PC-9 (cell line): Measurements from ENCODE around the gene GAL3ST2. TPM values are rescaled to one million over a fixed set of nuclear protein-coding genes. Genes with fewer than 3 reads are reported as not detected.

Experiments used
- BruUV-seq: library from RNA; stranded (reverse); fragments of 400-500 nt; replicated peaks from 2 replicates; lab custom pipeline; 2021; lab: Mats Ljungman, UMichigan
- CTCF ChIA-PET: fragments of 300-600 bp; sonication (Branson Sonifier 250); formaldehyde crosslinking; loops from one replicate; lab custom pipeline; 2022; ENCODE audit warnings: antibody characterized with exemption; lab: Charles Lee
- POLR2A ChIA-PET: fragments of 300-600 bp; sonication (Branson Sonifier 250); formaldehyde crosslinking; loops from one replicate; lab custom pipeline; 2022; ENCODE audit warnings: antibody characterized with exemption; ENCODE audit not compliant: unreplicated experiment; lab: Charles Lee
- DNase-seq, 2 experiments: peaks; one replicate each; pipeline versions ENCODE4 v3.0.0 to v3.0.0-alpha.2; 2015 to 2022; ENCODE audit warnings: mixed read lengths in 1 of 2
- H2AFZ ChIP-seq: fragments of 200-600 bp; sonication (generic); 2 replicates; pipeline ENCODE4 v1.8.1; 2017; ENCODE audit warnings: antibody characterized with exemption
- H3F3A ChIP-seq: fragments of 200-600 bp; sonication (generic); 2 replicates; pipeline ENCODE4 v1.8.1; 2017; ENCODE audit warnings: antibody characterized with exemption, mild to moderate bottlenecking, low read depth; ENCODE audit not compliant: insufficient read depth
- H3K27ac ChIP-seq: fragments of 200-600 bp; sonication (generic); 2 replicates; pipeline ENCODE4 v1.6.1; 2016; ENCODE audit warnings: mixed run types
- H3K27me3 ChIP-seq: fragments of 200-600 bp; sonication (generic); 2 replicates; pipeline ENCODE4 v1.6.1; 2016; ENCODE audit warnings: low read depth, mixed run types; ENCODE audit not compliant: insufficient read depth
- H3K36me3 ChIP-seq: fragments of 200-600 bp; sonication (generic); 2 replicates; pipeline ENCODE4 v1.6.1; 2016; ENCODE audit warnings: low read depth, mixed run types
- H3K4me1 ChIP-seq: fragments of 200-600 bp; sonication (generic); replicated peaks from 2 replicates; pipeline ENCODE4 v1.6.1; 2016; ENCODE audit warnings: mixed run types; ENCODE audit not compliant: insufficient read depth
- H3K4me2 ChIP-seq: fragments of 200-600 bp; sonication (generic); 2 replicates; pipeline ENCODE4 v1.6.1; 2017; ENCODE audit warnings: mixed run types
- H3K4me3 ChIP-seq: fragments of 200-600 bp; sonication (generic); 2 replicates; pipeline ENCODE4 v1.6.1; 2016; ENCODE audit warnings: mixed run types
- H3K79me2 ChIP-seq: fragments of 200-600 bp; sonication (generic); 2 replicates; pipeline ENCODE4 v1.6.1; 2017; ENCODE audit warnings: low read depth, mixed run types
- H3K9me2 ChIP-seq: fragments of 200-600 bp; sonication (generic); 2 replicates; pipeline ENCODE4 v1.8.1; 2017; ENCODE audit warnings: mild to moderate bottlenecking; ENCODE audit not compliant: insufficient read depth
- H3K9me3 ChIP-seq: fragments of 200-600 bp; sonication (generic); 2 replicates; pipeline ENCODE4 v1.8.1; 2016; ENCODE audit warnings: low read depth; ENCODE audit not compliant: insufficient read depth
- H4K20me1 ChIP-seq: fragments of 200-600 bp; sonication (generic); 2 replicates; pipeline ENCODE4 v1.8.1; 2017; ENCODE audit not compliant: insufficient read depth
- EZH2 ChIP-seq: fragments of 200-600 bp; sonication (generic); IDR thresholded peaks from 2 replicates; pipeline ENCODE4 v1.8.0; 2017; ENCODE audit warnings: antibody characterized with exemption, low read depth
- intact Hi-C: fragments of 100-400 bp; cut with micrococcal nuclease; formaldehyde crosslinking; loops from one replicate; pipeline ENCODE4 v1.10.0; 2022; ENCODE audit not compliant: unreplicated experiment
- total RNA-seq: library from RNA; stranded (reverse); gene quantifications from 2 replicates; pipeline ENCODE4 v1.2.3, GENCODE V29; 2021
- TF ChIP-seq, protein P1 (sequence below): fragments of 200-600 bp; sonication (generic); conservative IDR thresholded peaks from 2 replicates; pipeline ENCODE4 v1.6.1; 2017; ENCODE audit warnings: mixed run types, antibody characterized with exemption, mild to moderate bottlenecking, moderate library complexity

The GAL3ST2 gene
- total RNA-seq, 1 experiment from 2014 or later, result 3.9 TPM

DNA sequence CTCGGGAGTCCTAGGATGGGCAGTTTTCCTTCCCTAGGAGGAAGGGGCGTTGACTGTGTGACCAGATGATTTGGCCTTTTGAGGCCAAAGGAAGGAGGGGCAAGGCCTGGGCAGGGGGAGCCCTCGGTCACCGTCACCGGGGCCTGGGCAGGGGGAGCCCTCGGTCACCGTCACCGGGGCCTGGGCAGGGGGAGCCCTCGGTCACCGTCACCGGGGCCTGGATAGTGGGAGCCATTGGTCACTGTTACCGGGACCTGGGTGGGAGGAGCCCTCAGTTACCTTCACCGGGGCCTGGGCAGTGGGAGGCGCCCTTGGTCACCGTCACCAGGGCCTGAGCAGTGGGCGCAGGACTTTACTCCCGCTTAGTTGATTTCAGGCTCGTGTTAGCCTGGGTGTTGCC lies 24.8 kb upstream of the GAL3ST2 start:
- POLR2A ChIA-PET, result no interaction called here
- H3F3A ChIP-seq, result peaks cover 3% of the 10 kb centered on the region; the same call in 1 of the 2 replicates
- H3K4me2 ChIP-seq, result no peak overlapping the region
- DNase-seq, result no peak
- H4K20me1 ChIP-seq, result no peaks in the 10 kb centered on the region; the same call in 1 of the 2 replicates
- peaks cover 4% of the 10 kb centered on the region; the same call in 1 of the 2 replicates for H3K36me3 ChIP-seq
- no peak for TF ChIP-seq EZH2
- TF ChIP-seq, protein P1, sequence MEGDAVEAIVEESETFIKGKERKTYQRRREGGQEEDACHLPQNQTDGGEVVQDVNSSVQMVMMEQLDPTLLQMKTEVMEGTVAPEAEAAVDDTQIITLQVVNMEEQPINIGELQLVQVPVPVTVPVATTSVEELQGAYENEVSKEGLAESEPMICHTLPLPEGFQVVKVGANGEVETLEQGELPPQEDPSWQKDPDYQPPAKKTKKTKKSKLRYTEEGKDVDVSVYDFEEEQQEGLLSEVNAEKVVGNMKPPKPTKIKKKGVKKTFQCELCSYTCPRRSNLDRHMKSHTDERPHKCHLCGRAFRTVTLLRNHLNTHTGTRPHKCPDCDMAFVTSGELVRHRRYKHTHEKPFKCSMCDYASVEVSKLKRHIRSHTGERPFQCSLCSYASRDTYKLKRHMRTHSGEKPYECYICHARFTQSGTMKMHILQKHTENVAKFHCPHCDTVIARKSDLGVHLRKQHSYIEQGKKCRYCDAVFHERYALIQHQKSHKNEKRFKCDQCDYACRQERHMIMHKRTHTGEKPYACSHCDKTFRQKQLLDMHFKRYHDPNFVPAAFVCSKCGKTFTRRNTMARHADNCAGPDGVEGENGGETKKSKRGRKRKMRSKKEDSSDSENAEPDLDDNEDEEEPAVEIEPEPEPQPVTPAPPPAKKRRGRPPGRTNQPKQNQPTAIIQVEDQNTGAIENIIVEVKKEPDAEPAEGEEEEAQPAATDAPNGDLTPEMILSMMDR, result no peak
- BruUV-seq, result no TSS peak
- no peaks in the 10 kb centered on the region for H3K27me3 ChIP-seq
- no peaks in the 10 kb centered on the region for H3K79me2 ChIP-seq
- H3K9me2 ChIP-seq, result no peaks in the 10 kb centered on the region
- H3K4me3 ChIP-seq, result no peak overlapping the region
- H2AFZ ChIP-seq, result no peak overlapping the region
- intact Hi-C loops, result no loop called here
- H3K4me1 ChIP-seq, result no peaks in the 10 kb centered on the region
- no peak overlapping the region for H3K27ac ChIP-seq
- CTCF ChIA-PET, result no interaction called here
- no peaks in the 10 kb centered on the region for H3K9me3 ChIP-seq

DNA sequence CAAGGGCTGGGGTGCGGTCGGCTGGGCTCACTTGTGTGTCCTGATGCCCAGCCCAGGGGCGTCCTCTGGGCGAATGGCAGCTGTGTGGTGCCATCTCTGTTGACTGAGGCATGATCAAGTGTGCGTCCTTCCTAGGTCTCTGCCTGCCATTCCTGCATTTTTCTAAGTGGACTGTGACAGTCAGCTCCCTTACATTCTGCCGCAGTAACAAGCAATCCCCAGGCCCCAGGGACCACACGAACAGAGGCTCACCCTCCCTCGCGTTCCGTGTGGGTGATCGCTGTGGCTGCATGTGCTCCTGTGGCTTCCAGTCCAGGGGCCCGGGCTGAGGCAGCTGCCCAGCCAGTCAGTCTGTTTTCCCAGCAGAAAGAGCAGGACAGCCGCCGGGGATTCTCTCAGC lies 24.4 kb upstream of the GAL3ST2 start:
- H3K4me1 ChIP-seq, result no peaks in the 10 kb centered on the region
- ChIA-PET CTCF (no interaction called here), POLR2A (no interaction called here)
- H3K36me3 ChIP-seq, result peaks cover 8% of the 10 kb centered on the region; the same call in 1 of the 2 replicates
- peaks cover 8% of the 10 kb centered on the region; the same call in 1 of the 2 replicates for H3F3A ChIP-seq
- H3K27me3 ChIP-seq, result no peaks in the 10 kb centered on the region
- H3K9me2 ChIP-seq, result no peaks in the 10 kb centered on the region
- no peak overlapping the region for H3K4me3 ChIP-seq
- H4K20me1 ChIP-seq, result no peaks in the 10 kb centered on the region; the same call in 1 of the 2 replicates
- no peaks in the 10 kb centered on the region for H3K79me2 ChIP-seq
- H2AFZ ChIP-seq, result no peak overlapping the region
- H3K27ac ChIP-seq, result no peak overlapping the region
- no TSS peak for BruUV-seq
- DNase-seq, result no peak
- H3K4me2 ChIP-seq, result no peak overlapping the region
- H3K9me3 ChIP-seq, result no peaks in the 10 kb centered on the region
- TF ChIP-seq, protein P1, result no peak
- TF ChIP-seq EZH2, result no peak
- intact Hi-C loops, result no loop called here

DNA sequence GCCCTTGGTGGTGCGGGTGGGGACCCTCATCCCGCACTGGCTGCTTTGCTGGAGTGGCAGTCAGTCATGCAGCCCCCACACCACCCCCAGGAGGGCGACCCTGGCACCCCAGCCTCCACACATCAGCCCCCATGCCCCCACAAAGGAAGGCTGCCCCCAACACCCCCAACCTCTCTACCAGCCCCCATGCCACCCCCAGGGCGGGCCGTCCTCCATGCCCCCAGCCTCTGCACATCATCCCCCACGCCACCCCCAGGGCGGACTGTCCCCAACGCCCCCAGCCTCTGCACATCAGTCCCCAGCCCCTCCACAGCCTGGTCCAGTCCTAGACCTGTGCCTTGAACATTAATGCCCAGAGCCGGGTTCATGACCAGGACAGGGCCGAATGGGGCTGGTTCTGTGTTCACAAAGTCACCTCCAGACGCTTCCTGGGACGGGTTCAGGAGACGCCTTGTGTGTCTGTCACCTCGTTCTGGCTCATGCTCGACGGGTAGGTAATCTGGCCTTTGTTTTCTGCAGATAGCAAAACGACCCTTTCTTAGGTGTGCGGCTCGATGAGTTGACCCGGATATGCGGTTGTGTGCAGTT lies 23.8 kb upstream of the GAL3ST2 start:
- no peaks in the 10 kb centered on the region for H3K9me2 ChIP-seq
- POLR2A ChIA-PET, result no interaction called here
- no peak overlapping the region for H3K4me2 ChIP-seq
- DNase-seq, result no peak
- no peaks in the 10 kb centered on the region; the same call in 1 of the 2 replicates for H4K20me1 ChIP-seq
- no peaks in the 10 kb centered on the region for H3K4me1 ChIP-seq
- BruUV-seq, result no TSS peak
- TF ChIP-seq, protein P1, result no peak
- TF ChIP-seq EZH2, result no peak
- CTCF ChIA-PET, result no interaction called here
- no peaks in the 10 kb centered on the region for H3K27me3 ChIP-seq
- H3K79me2 ChIP-seq, result no peaks in the 10 kb centered on the region
- peaks cover 11% of the 10 kb centered on the region; the same call in 1 of the 2 replicates for H3F3A ChIP-seq
- no peak overlapping the region for H3K4me3 ChIP-seq
- no peaks in the 10 kb centered on the region for H3K9me3 ChIP-seq
- peaks cover 8% of the 10 kb centered on the region; the same call in 1 of the 2 replicates for H3K36me3 ChIP-seq
- H3K27ac ChIP-seq, result no peak overlapping the region
- intact Hi-C loops, result no loop called here
- H2AFZ ChIP-seq, result no peak overlapping the region
